Inferior parietal cortex (tissue), 1 donor: ENCODE data around the gene ZDHHC4.
"Not testable (repeated sequence)": the region's sequence is repeated elsewhere in the genome, so short reads cannot be mapped to it uniquely, and the experiment has no call there.

ENCODE experiments used
- DNase-seq: peaks from one replicate; pipeline ENCODE4 v3.0.0-alpha.2; 2016; ENCODE audit errors: extremely low spot score

ZDHHC4 gene

GRCh38 chr7:6562106-6562505 lies 15.1 kb upstream of the ZDHHC4 start:
- DNase-seq: no peak

DNA sequence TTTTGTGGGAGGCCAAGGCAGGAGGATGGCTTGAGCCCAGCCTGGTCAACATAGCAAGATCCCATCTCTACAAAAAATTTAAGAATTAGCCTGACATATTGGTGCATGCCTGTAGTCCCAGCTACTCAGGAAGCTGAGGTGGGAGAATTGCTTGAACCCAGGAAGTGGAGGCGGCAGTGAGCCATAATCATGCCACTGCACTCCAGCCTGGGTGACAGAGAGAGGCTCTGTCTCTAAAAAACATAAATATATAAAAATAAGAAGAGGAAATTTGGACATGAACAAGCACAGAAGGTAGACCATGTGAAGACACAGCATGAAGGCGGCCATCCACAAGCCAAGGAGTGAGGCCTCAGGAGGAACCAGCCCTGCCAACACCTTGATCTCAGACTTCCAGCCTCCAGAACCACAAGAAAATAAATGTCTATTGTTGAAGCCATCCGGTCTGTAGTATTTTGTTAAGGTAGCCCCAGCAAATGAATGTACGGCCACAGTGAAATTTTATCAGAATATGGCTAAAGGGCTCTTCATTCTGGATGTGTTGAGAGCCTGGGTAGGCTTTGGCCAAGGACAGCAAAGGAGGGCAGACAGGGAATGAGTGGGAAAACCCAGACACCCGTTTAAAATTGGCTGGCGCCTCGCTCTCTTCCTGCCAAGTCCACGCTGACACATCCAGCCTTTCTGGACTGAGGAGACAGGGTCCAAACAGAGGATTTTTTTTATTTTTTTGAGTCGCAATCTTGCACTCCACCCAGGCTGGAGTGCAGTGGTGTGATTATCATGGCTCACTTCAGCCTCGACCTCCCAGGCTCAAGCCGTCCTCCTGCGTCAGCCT lies 13.1 kb upstream of the ZDHHC4 start:
- DNase-seq: no peak

DNA sequence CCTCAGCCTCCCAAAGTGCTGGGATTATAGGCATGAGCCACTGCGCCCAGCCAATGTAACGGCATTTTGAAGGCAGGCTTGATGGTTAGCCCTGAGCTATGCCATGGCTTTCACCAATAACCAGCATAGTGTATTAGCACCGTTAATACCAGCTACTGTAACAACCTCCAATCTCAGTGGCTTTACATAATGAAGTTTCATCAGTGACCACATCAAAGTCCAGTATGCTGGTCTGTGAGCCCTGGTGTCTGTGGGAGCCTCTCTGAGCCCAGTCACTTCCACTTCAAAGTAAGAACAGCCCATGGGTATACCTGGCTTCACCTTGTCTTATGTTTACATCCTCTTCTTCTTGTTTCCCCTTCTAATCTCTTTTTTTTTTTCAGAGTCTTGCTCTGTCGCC lies 11.6 kb upstream of the ZDHHC4 start:
- no peak for DNase-seq

- no peak for DNase-seq
These were observed 9.4 kb upstream of the ZDHHC4 start for GRCh38 chr7:6567886-6568285.

DNA sequence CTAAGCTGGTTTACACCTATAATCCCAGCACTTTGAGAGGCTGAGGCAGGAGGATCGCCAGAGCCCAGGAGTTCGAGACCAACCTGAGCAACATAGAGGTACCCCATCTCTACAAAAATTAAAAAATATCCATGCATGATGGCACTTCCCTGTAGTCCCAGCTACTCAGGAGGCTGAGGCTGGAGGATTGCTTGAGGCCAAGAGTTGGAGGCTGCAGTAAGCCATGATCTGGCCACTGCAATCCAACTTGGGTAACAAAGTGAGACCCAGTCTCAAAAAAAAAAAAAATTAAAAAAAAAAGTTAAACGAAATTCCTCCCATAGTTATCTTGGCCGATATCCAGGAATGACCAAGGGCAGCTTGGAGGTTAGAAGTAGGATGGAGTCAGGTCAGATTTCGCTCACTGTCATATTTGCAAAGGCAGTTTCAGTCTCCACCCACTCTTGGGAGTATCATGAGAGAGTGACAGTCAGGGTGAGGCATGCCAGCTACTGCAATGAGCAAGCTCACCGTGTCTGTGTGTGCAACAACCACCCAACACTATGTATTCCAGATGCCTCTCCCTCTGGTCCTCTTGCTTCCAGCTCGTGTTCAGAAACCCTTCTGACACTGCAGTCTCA lies 6.0 kb upstream of the ZDHHC4 start:
- no peak for DNase-seq

DNA sequence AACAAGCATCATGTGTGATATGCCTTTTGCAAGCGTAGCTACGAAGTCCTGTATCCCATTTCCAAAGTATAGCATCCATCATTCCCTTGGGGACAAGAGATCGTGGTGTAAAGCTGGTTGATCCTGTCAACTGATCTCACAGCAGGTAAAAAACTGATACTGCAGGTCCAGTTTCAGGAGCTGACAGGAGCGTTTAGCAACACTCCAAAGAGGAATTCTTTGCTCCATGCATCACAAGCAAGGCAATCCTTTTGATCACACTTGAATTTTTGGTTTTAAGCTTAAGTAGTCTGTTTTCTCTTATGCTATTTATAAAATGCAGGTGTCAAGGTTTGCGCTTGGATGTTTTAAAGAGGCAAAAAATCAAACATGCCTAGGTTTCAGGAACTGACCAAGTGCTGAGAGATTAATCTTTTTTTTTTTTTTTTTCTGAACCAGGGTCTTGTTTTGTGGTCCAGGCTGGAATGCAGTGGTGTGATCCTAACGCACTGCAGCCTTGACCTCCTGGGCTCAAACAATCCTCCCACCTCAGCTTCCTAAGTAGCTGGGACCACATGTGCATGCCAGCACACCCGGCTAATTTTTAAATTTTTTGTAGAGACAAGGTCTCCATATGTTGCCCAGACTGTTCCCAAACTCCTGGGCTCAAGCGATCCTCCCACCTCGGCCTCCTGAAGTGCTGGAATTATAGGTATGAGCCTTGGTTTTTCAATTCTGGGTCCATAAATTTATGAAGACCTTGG lies 1.8 kb upstream of the ZDHHC4 start:
- DNase-seq: no peak

DNA sequence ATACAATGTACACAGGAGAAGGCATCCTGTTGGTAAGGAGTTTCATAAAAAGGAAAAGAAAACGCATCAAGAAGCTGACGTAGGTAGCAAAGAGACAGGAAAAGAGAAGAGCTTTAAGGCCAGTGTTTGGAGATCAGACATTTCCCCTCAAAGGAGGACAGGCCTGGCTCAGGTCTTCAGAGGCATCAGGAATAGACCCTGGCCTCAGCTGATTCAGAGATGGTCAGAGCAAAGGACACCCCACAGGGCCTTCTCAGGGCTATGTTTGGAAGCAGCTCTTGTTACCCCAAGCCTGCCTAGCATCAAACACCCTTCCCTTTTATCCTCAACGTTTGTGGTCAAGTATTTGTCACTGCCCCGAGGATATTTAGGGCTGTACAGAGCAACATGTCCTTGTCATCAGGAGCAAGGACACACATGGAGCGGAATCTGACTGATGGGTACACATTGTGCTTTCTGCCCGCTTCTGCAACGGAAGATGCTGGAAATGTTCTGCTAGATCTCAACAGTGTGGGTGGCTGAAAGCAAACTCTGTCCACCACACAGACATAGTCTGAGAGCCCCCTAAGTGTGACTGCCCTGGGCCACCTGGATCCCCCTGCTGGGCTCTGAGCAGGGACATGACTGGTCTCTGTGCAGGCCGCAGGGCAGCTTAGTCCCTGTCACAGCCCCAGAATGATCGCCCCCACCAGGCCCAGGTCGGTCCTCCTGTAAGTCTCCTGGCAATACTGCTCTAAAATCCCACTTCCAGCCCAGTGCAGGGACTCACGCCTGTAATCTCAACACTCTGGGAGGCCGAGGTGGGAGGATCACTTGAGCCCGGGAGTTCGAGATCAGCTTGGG lies 1.0 kb upstream of the ZDHHC4 start:
- no peak for DNase-seq

GRCh38 chr7:6576867-6577368 lies 336 bp upstream of the ZDHHC4 start:
- not testable (repeated sequence) for DNase-seq

GRCh38 chr7:6578114-6579084 lies 1.1 kb downstream of the ZDHHC4 start:
- DNase-seq: no peak

- DNase-seq: no peak
These were observed 2.2 kb downstream of the ZDHHC4 start for GRCh38 chr7:6579446-6579845.

DNA sequence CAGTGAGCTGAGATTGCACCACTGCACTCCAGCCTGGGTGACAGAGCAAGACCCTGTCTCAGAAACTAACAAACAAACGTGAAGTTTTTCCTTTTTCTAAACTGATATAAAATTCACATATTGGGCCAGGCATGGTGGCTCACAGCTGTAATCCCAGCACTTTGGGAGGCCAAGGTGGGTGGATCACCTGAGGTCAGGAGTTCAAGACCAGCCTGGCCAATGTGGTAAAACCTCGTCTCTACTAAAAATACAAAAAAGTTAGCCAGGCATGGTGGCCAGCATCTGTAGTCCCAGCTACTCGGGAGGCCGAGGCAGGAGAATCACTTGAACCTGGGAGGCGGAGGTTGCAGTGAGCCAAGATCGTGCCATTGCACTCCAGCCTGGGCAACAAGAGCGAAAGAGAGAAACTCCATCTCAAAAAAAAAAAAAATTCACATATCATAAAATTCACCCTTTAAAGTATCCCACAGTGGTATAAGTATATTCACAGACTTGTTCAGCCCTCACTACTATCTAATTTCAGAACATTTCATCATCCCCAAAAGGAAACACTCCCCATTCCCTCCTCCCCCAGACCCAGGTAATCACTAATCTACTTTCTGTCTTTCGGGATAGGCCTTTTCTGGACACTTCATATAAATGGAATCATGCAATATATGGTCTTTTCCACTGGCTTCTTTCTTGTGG lies 8.6 kb downstream of the ZDHHC4 start:
- DNase-seq: not testable (repeated sequence)

DNA sequence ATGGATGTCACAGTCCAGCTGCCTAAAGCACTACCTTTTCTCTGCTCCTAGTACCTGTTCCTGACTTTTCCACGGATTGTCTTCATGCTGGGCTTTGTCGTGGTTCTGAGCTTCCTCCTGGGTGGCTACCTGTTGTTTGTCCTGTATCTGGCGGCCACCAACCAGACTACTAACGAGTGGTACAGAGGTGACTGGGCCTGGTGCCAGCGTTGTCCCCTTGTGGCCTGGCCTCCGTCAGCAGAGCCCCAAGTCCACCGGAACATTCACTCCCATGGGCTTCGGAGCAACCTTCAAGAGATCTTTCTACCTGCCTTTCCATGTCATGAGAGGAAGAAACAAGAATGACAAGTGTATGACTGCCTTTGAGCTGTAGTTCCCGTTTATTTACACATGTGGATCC lies 11.3 kb downstream of the ZDHHC4 start:
- no peak for DNase-seq

DNA sequence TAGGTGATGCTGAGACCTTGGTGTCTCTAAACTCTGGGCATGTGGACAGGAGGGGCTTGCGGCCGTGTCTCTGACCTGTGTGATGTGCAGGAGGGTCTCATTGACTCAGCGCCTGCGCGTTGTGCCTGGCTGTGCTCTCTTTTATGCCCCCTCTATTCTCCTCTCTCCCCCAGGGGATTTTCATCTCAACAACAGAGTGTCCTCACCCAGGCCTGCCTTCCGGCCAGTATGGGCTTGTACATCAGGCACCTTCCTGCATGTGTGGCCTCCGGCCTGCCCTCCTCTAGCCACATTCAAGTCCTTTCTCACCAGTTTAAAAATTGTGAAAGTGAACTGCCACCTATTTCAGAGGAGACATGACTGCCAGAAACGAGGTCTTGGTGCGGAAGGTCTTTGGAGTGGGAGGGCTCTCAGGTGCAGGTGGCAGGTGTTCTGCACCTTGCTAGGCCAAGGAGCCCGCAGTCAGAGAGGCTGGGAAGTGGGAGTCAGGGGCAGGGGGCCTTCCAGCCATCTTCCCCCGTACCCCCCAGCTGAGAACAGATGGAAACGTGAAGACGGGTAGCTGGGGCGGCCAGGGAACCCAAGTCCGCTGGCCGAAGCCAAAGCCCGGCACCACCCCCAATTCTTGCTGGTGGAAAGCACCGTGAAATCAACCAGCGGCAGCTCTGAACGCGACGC lies 12.0 kb downstream of the ZDHHC4 start:
- no peak for DNase-seq

DNA sequence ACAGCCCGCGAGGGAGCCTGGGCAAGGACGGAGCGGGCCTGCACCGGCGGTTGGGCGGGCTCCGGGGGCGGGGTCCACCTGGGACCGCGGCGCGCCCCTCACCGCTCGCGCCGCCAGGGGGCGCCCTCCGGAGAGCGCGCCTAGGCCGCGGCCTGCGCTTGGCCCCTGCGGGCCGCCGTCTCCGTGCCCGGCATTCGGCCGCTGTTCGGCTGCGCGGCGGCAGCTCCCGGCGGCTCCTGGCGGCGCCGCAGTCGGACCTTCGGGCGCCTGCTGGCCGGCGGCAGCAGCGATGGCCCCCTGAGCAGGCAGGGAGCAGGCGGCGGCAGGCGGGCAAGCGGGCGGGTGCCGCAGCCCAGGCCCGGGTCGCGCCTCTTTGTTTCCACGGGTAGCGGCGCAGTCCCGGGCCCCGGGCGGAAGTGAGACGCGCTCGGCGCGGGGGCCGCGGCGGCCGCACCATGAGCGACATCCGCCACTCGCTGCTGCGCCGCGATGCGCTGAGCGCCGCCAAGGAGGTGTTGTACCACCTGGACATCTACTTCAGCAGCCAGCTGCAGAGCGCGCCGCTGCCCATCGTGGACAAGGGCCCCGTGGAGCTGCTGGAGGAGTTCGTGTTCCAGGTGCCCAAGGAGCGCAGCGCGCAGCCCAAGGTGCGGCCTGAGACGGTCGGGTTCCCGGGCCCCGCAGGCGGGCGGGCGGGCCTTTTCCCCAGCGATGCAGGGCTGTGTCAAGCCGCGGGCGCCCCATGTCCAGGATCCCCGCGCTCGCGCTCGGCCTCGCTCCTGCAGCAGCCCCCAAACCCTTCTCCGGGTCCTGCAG lies 12.8 kb downstream of the ZDHHC4 start, which contains the start of gene INTS15:
INTS15 (plus strand) TSS at position 193 of the 816 bp plus-strand sequence; CDS start at position 456, 263 bp downstream.
- DNase-seq: peak; percentile 71

DNA sequence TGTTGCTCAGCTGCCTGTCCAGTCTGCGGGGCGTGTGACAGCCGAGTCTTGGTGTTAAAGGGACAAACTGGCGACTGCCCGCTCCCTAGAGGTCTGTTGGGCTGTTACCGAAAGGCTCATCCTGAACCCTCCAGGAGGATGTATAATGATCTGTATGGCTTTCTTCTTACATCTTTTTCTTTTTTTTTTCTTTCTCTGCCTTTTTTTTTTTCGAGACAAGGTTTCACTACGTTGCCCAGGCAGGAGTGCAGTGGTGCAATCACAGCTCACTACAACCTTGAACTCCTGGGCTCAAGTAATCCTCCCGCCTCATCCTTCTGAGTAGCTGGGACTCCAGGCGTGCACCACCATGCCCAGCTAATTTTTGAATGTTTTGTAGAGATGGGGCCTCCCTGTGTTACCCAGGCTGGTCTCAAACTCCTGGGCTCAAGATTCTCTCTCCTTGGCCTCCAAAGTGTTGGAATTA lies 13.4 kb downstream of the ZDHHC4 start:
- no peak for DNase-seq

- DNase-seq: no peak
These were observed 22.8 kb downstream of the ZDHHC4 start for GRCh38 chr7:6600093-6600492.

DNA sequence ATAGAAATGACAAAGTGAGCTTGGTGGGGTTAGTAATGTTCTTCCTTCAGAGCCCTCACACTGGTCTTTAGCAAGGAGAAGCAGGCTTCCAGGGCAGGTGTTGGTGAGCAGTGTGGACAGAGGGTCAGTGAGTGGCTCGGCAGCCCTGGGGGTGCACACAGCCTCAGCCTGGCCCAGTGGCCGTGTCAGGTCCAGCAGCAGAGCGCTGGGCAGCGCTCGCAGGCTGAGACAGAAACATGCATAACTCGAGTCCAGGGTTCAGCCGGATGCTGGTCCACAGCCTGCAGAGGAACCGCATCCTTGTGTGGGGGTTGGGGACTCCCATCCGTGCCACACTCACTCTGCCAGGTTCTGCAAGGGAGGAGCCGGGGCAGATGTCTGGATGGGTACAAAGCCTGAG lies 27.2 kb downstream of the ZDHHC4 start:
- DNase-seq: no peak
